SK-N-DZ (cell line): Measurements from ENCODE around the gene SRRM3.
A peak's percentile ranks its signal among the peaks of the same experiment; 100 is the strongest.
"Not testable (repeated sequence)": the region's sequence is repeated elsewhere in the genome, so short reads cannot be mapped to it uniquely, and the experiment has no call there.

ENCODE experiments used
- DNase-seq: peaks from one replicate; pipeline ENCODE4 v3.0.0-alpha.2; 2015; ENCODE audit warnings: low spot score

Gene SRRM3

GRCh38 chr7:76261931-76262330 lies 60.2 kb downstream of the SRRM3 start:
- no peak for DNase-seq

DNA sequence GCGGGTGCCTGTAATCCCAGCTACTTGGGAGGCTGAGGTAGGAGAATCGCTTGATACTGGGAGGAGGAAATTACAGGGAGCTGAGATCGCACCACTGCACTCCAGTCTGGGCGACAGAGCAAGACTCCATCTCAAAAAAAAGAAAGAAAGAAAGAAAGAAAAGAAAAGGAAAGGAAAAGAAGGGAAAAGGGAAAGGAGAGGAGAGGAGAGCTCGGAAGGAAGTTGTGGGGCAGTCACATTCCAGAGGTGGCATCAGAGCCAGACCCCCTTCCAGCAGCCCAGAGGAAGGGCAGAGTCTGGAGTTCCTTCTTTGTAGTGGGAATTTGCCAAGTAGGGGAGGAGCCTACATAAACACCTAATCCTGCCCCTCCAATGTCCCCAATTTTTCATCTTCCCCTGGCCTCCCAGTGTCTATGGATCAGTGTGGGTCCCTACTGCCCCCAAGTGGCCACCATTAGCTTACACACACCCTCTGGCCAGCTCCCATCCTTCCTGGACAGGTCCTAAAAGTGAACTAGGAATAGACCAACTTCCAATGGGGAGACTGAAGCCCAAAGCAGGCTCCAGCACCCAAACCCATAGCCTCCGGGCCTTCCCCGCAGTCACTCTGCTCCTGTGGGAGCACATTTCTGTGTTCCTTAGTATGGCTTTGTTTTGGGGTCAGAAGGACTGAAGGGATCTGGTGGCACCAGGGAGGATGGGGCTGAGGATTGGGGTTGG lies 61.1 kb downstream of the SRRM3 start:
- peak; percentile 72 for DNase-seq

- DNase-seq = no peak
Measured at GRCh38 chr7:76265299-76265698, 63.6 kb downstream of the SRRM3 start.

GRCh38 chr7:76267107-76267893 lies 65.6 kb downstream of the SRRM3 start:
- no peak for DNase-seq

DNA sequence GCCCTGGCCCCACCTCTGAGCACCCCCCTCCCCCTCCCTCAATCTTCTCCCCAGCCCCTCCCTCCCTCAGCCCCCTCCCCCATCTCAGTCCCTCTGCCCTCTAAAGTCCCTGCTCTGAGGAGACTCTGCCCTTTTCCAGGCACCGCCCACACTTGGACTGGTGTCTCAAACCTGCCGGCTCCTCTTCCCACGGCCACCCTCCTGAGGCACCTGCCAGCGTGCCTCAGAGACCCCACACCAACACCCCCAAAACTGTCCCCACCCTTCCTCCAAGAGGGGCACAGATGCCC lies 66.1 kb downstream of the SRRM3 start:
- DNase-seq = no peak

GRCh38 chr7:76268376-76268775 lies 66.7 kb downstream of the SRRM3 start:
- DNase-seq = no peak

DNA sequence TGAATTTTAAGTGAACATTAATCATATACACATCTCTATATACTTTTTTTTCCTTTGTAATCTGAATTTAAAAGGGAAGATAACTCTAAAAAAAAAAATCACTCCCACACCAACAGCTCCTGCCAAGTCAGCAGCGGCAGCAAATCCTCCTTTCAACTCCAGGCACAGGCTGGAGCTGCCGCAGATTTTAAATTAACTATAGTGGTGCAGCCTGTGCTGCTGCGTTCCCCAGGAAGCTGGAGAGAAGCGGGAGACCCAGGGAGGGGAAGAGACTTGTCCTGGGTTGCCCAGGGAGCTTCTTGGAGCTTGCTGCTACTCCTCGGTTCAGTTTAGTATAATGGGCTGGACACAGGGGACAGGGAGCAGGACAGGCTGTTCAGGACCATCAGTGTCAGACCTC lies 68.2 kb downstream of the SRRM3 start:
- no peak for DNase-seq

- DNase-seq = not testable (repeated sequence)
Measured at GRCh38 chr7:76271384-76271783, 69.7 kb downstream of the SRRM3 start.

DNA sequence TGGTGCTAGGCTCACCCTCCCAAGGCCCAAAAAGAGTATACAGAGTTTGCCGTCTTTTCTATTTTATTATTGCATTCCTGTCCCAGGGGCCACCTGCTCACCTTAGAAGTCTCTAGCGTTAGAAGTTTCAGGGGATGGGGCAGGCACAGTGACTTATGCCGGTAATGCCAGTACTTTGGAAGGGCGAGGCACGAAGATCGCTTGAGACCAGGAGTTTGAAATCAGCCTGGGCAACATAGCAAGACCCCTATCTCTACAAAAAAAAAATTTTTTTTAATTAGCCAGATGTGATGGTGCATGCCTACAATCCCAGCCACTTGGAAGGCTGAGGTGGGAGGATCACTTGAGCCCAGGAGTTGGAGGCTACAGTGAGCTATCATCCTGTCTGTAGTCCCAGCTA lies 70.4 kb downstream of the SRRM3 start:
- no peak for DNase-seq

GRCh38 chr7:76272851-76273497 lies 71.3 kb downstream of the SRRM3 start:
- no peak for DNase-seq

- DNase-seq = no peak
Measured at GRCh38 chr7:76273503-76273902, 71.8 kb downstream of the SRRM3 start.

- DNase-seq = peak; percentile 53
Measured at GRCh38 chr7:76278540-76278939, 76.8 kb downstream of the SRRM3 start.

DNA sequence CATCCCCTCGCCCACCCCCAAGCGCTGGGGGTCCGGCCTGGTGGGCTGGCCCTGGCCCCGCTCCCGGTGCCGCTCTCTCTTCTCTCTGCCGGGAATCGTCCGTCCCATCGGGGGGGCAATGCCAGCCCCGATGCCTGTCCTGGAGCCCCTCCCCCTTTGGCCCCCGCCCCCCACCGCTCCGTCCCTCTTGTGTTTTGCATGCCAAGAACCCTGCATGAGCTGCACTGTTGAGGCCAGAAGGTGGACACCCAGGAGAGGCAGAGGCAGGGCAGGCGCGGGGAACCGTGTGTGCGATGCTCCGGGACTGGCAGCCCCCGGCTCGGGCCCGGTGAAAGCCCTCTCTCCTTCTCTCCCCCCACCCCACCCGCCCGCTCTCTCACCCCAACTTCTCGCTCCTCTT lies 78.7 kb downstream of the SRRM3 start:
- DNase-seq = peak; percentile 43

GRCh38 chr7:76281006-76281705 lies 79.5 kb downstream of the SRRM3 start:
- DNase-seq = no peak

DNA sequence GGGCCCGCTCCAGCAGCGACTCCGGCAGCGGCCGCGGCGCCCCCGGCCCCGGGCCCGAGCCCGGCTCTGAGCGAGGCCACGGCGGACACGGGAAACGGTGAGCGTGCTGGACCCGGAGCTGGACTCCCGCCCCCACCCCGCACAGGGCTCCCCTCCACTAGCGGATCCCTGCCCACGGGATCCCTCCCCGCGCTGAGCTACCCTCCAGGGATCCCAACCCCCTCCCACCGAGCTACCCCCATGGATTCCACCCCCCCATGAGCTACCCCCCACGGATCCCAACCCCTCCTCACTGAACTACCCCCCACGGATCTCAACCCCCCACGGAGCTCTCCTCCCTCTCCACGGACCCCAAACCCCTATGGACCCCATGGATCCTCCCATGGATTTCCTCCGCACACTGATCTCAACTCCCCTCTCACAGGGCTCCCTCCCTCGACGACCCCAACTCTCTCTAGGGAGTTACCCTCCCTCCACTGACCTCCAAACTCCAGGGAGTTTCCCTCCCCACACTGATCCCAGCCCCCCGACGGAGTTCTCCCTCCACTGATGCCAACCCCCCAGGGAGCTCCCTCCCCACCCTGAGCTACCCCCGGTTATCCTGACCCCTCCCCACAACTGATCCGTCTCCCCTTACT lies 80.1 kb downstream of the SRRM3 start:
- no peak for DNase-seq

- no peak for DNase-seq
Measured at GRCh38 chr7:76282344-76283253, 80.9 kb downstream of the SRRM3 start.

DNA sequence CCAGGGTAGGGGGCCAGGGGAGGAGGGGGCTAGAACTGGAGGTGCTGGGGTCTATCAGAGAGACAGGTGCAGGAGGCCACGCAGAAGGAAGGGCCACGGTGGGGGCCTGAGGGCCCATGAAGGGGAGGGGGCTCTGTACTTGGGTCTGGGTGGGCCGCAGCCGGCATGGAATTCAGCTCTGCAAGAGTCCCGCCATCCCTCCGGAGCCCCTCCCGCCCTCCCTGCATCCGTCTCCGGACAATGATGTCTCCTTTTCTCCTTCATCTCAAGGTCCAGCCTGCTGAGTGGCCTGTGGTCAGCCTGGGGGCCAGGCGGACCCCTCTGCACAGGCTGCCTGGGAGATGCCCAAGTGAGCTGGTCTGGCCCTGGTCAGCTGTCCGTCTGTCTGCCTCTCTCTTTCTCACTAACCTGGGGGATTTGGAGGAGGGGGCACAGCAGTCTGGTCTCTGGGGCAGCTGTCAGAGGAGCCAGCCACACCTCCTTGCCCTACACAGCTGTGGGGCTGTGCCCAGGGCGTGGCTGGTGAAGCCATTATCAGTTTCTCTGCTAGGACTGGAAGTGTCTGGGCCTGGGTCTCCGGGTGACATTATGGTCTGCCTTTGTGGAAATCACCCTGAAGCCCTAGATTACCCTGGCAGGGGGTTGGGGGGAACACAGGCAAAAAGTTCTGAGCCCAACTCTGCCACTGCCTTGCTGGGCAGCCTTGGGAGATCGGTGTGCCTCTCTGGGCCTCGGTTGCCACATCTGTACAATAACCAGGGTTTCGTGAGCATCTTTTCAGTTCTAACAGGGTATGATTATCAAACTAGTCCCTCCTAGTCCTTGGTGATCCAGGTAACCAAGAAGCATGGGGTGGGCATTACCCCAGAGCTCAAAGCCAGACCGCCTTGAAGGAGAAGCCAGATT lies 81.8 kb downstream of the SRRM3 start:
- DNase-seq = no peak

DNA sequence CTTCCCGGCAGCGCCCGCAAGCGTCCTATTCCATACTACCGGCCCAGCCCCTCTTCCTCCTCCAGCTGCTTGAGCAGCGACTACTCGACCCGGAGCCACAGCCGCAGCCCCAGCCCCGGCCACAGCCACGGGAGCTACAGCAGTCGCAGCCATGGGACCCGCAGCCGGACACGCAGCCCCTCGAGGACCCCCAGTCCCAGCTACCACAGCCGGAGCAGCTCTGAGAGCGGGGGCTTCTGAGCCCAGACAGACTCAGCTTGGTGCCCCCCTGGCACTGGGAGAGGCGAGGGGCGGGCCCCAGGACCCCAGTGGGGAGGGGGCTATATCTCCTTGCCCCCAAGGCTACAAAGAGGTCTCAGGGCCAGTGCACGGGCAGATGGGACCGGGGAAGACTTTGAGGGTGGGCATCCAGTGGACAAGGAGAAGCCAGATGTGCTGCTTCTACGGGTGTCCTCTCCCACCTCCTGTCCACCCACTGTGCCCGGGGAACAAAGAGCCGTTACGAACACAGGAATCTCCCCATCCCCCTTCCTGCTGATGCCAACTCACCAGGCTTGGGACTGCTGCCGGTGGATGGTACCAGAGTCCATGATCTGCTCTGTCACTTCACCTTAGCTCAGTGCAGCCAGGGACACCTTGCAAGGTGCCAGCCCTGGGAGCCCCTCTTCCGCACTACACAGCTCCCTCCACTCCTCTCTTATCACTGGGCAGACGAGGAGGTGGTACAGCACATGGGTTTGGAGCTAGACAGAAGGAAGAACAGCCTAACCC lies 84.1 kb downstream of the SRRM3 start:
- DNase-seq = no peak
